GM18868 (cell line): ENCODE data around the gene CPN1.

Experiments
- ATAC-seq: cut with Tn5 transposase; IDR thresholded peaks from one replicate; pipeline ENCODE4 v1.9.1; 2021; ENCODE audit warnings: mild to moderate bottlenecking, moderate library complexity; ENCODE audit not compliant: unreplicated experiment

Gene CPN1

GRCh38 chr10:99999319-100000108 lies 82.2 kb downstream of the CPN1 start:
- ATAC-seq: no peak

DNA sequence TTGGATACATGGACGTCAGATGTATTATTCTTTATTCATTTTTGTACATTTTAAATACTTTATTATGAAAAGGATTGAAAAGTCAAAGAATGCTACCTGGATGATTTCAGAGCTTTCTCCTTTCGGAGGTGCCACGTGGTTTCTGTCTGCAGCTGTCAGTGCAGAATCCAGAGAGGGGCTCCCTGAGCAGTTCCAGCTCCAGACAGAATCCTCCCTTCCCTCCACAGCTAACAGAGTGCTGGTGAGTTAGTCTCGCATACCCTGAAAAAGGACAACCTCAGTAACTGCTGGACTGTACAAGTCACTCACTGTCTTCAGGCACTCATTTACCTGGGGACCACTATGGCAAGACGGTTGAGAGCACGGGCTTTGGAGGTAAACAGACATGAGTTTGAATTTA lies 82.8 kb downstream of the CPN1 start:
- no peak for ATAC-seq

DNA sequence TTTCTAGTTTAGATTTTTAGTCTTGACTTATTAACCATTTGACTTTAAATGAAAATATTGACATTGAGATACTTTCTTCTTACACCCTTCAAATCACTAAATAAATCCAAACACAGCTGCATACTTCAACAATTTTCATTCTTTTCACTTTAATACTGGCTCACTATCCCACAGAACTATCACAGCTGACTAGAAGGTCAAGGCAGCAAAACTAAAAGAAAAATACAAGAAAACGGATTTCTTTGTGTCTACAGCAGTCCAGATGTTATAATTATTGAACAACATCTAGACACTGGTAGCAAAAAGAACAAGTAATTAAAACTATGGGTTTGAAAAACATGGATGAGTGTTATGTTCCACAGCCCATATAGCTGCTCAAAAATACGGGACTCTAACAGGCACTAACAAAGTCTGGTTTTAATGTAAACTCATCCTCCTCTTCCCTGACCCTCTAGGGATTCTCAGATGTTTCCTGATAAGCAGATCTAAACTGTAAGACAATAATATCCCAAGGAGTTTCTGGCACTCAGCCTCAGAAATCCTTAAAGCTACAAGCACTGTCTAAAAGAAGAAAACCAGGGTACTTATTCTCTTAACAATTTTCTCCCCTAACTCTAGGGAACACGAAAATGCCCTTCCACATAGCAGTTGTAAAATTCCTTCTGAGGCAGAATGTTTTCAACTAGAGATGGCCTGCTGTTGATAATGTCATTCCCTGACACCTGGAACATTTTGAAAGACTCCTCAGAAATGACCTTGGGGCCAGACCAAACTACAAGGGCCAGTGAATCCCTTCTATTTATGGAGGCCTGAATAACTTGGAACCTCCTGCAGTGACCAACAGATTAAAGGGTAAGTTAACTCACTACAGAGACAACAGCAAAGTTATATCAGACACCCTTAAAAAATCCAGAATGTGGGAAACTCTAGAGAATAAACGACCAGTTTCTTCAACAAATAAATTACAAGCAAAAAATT lies 84.7 kb downstream of the CPN1 start:
- no peak for ATAC-seq

DNA sequence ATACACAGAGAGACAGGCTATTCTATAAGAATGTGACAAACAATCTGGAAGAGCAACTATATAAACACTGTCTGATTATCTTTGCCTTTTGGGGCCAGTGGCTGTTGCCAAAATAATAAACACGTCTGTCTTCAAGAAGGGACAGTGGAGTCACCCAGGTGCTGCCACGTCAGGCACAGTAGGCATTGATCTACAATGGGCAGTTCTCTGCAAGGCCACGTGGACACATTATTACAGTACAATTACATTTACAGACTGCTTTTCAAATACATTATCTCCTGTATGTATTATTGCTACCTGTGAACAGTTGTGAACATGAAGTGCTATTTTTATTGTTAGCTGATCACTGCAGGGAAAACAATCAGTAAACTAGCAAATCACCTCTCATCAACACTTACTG lies 86.0 kb downstream of the CPN1 start:
- ATAC-seq: no peak

DNA sequence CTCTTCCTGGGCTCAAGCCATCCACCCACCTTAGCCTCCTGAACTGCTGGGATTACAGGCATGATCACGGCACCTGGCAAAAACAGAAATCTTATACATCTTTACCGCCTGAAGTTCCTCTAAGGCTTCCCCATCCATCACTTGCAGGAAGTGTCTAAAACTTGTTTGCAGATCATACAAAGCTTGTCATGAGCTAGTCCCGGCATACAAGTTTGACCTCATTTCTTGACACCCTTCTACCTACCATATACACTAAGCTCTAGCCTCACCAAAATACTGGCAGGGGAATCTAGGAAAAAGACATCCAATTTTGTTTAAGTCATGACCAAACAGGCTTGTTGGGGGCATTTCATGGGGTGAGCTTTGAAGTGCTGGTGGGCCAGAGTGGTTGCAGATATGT lies 86.4 kb downstream of the CPN1 start:
- no peak for ATAC-seq

- no peak for ATAC-seq
These were observed 86.9 kb downstream of the CPN1 start for GRCh38 chr10:99994801-99995200.

DNA sequence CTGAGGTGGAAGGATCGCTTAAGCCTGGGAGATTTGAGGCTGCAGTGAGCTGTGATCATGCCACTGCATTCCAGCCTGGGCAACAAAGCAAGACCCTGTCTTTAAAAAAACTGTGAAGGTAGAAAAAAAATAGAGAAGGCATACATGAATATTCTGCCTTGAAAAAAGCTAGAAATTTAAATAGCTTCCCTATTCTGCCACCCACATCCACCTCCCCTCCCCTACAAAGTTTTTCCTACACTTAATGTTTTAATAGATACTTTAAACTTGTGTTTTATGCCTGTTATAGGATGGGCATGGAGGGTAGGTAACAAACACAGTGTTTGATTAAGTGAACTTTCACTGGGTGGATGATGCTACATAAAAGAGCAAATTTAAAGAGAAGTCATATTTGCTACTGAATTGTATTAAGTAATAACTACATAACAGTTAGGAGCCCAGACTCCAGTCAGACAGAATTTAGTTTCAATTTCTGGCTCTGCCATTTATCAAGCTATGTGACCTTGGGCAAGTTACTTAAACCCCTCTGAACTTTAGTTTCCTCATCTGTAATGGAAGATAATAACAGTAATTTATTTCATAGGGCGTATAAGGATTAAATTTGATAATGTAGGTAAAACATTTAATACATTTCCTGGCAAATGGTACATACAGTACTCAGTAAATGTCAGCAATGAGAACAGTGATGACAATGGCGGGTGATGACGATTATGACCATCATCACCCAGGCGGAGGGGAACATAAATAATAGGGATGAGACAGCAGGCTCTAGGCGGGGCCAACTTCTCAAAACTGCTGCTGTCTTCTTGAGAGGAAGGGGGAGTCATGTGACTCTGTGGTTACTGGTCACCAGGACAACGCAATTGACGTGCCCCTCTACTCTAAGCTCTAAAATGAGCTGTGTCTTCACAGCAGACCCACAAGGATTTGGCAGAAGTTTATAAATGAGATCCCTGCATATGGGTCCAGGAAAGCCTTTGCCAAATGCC lies 87.7 kb downstream of the CPN1 start:
- ATAC-seq: peak; percentile 94
